GM18505 (cell line): ENCODE data around the gene SFRP2.

Experiments used
- ATAC-seq: cut with Tn5 transposase; IDR thresholded peaks from one replicate; pipeline ENCODE4 v1.9.1; 2021; ENCODE audit not compliant: unreplicated experiment
- POLR2A ChIP-seq: IDR thresholded peaks from 4 replicates; pipeline ENCODE4 v1.6.1; 2011; ENCODE audit warnings: borderline replicate concordance; ENCODE audit not compliant: insufficient read depth, insufficient read length; ENCODE audit errors: extremely low read depth

SFRP2 gene

DNA sequence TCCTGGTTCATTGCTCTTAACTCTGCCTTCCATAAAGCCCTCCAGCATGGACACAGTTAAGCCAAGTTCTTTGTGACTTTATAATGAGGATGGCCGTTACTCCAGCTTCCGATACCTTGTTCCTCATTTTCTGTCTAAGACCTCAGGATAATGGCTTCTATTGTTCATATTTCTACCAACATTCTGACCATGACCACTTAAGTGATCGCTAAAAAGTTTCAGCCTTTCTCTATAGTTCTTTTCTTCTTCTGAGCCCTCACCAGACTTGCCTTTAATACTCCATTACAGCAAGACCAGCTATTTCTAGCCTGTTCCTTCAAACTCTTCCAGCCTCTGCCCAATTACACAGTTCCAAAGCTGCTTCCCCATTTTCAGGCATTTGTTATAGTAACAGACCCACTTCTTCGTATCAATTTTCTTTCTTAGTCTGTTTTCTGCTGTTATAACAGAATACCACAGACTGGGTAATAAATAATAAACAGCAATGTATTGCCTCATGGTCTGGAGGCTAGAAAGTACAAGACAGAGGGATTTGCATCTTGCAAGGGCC lies 41.4 kb downstream of the SFRP2 start:
- no peak for TF ChIP-seq POLR2A
- ATAC-seq = no peak

DNA sequence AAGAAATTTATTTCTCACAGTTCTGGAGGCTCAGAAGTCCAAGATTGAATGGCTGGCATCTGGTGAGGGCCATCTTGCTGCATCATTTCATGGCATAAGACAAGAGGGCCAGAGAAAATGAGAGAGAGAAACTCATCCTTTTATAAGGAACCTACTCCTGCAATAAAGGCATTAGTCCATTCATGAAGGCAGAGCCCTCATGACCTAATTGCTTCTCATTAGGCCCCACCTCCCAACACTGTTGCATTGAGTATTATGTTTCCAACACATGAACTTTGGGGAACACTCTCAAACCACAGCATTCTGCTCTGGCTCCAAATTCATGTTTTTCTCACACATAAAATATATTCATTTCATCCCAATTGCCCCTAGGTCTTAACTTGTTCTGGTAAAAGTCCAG lies 43.2 kb downstream of the SFRP2 start:
- no peak for ATAC-seq
- TF ChIP-seq POLR2A = no peak

DNA sequence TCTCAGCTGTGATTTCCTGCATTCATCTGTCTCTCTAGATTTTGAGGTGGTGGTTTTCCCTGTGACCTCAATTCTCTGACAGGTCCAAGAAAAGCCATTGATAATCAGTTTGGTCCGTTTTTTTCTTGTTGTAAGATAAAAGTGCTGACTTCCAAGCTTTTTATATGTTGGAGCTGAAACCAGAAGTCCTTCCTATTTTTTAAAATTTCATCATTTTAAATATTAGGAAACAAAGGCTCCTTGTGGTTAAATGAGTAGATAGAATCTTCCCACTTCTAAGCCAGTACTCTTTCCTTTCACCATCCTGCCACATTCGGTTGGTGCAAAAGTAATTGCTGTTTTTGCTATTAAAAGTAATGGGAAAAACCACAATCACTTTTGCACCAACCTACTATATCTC lies 47.3 kb downstream of the SFRP2 start:
- TF ChIP-seq POLR2A = no peak
- no peak for ATAC-seq

GRCh38 chr4:153735906-153736461 lies 52.9 kb downstream of the SFRP2 start:
- ATAC-seq = no peak
- no peak for TF ChIP-seq POLR2A

- TF ChIP-seq POLR2A = no peak
- ATAC-seq = peak; percentile 66
These were observed 55.0 kb downstream of the SFRP2 start for GRCh38 chr4:153733751-153734448.

DNA sequence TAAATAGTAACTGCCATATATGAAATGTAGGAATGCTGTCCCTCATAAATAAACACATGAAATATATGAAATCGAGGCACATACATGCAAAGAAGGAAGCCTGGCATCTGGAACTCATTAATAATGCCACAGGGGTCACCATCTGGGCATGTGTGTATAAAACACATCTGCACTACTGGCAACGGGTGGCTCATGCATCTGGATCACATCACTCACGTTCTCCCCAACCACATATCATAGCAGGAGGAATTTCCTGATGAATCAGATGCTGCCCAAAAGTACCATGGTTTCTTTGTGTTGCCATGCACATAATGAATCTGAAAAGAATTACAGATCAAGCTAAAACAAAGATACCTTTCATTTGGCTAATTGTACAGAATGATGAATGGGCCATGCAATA lies 57.6 kb downstream of the SFRP2 start:
- no peak for ATAC-seq
- no peak for TF ChIP-seq POLR2A
